WI38 (cell line): ENCODE data around the gene DNM3.

Experiments used
- H3K4me3 ChIP-seq: 2 replicates; pipeline ENCODE4 v1.5.1; 2011; ENCODE audit warnings: low read depth, mild to moderate bottlenecking, control low read depth, low read length
- CTCF ChIP-seq: IDR thresholded peaks from 2 replicates; pipeline ENCODE4 v1.5.1; 2012; ENCODE audit warnings: low read depth, mild to moderate bottlenecking, control low read depth, low read length

Gene DNM3

GRCh38 chr1:172238158-172238557, 396.9 kb downstream of the DNM3 start:
- no peak for TF ChIP-seq CTCF

GRCh38 chr1:172238965-172239364, 397.7 kb downstream of the DNM3 start:
- no peak overlapping the region for H3K4me3 ChIP-seq
- no peak for TF ChIP-seq CTCF

More at GRCh38 chr1:172238158-172238557, 396.9 kb downstream of the DNM3 start:
- H3K4me3 ChIP-seq, result no peak overlapping the region

- no peak for TF ChIP-seq CTCF
- no peak overlapping the region for H3K4me3 ChIP-seq
Measured at GRCh38 chr1:172239901-172240300, 398.6 kb downstream of the DNM3 start.

GRCh38 chr1:172241540-172241939, 400.2 kb downstream of the DNM3 start:
- no peak for TF ChIP-seq CTCF
- no peak overlapping the region for H3K4me3 ChIP-seq

GRCh38 chr1:172244865-172245264, 403.6 kb downstream of the DNM3 start:
- no peak overlapping the region for H3K4me3 ChIP-seq
- no peak for TF ChIP-seq CTCF

- no peak for TF ChIP-seq CTCF
- H3K4me3 ChIP-seq, result no peak overlapping the region
Measured at GRCh38 chr1:172245788-172246187, 404.5 kb downstream of the DNM3 start.

- no peak for TF ChIP-seq CTCF
- H3K4me3 ChIP-seq, result no peak overlapping the region
Measured at GRCh38 chr1:172246521-172247390, 405.5 kb downstream of the DNM3 start.
